HEK293 (cell line): ENCODE results near the gene PRKCE.

ENCODE experiments used
- CTCF ChIP-seq: fragments of 450-650 bp; formaldehyde crosslinking; IDR thresholded peaks from 2 replicates; pipeline ENCODE4 v1.5.1; 2016; ENCODE audit warnings: missing biosample characterization, missing genetic modification characterization
- MZF1 ChIP-seq: fragments of 450-650 bp; formaldehyde crosslinking; IDR thresholded peaks from 2 replicates; pipeline ENCODE4 v1.5.1; 2017; ENCODE audit warnings: missing biosample characterization, missing genetic modification characterization, borderline replicate concordance
- PBX3 ChIP-seq: sonication (generic); formaldehyde crosslinking; IDR thresholded peaks from 2 replicates; pipeline ENCODE4 v1.8.1; 2022; ENCODE audit warnings: mild to moderate bottlenecking, moderate library complexity, missing genetic modification reagents
- PRDM4 ChIP-seq: fragments of 450-650 bp; formaldehyde crosslinking; IDR thresholded peaks from 2 replicates; pipeline ENCODE4 v1.5.1; 2017; ENCODE audit warnings: missing biosample characterization, missing genetic modification characterization
- ZBTB20 ChIP-seq: fragments of 450-650 bp; formaldehyde crosslinking; IDR thresholded peaks from 2 replicates; pipeline ENCODE4 v1.5.1; 2016; ENCODE audit warnings: missing biosample characterization, missing genetic modification characterization
- ZNF24 ChIP-seq: fragments of 450-650 bp; formaldehyde crosslinking; IDR thresholded peaks from 2 replicates; pipeline ENCODE4 v1.5.1; 2016; ENCODE audit warnings: missing biosample characterization, missing genetic modification characterization
- ZNF398 ChIP-seq: fragments of 450-650 bp; formaldehyde crosslinking; IDR thresholded peaks from 2 replicates; pipeline ENCODE4 v1.5.1; 2017; ENCODE audit warnings: missing biosample characterization, missing genetic modification characterization
- ZNF513 ChIP-seq: fragments of 450-650 bp; IDR thresholded peaks from 2 replicates; pipeline ENCODE4 v1.5.1; 2018; ENCODE audit warnings: missing biosample characterization, missing genetic modification characterization
- ZNF704 ChIP-seq: fragments of 450-650 bp; formaldehyde crosslinking; IDR thresholded peaks from 2 replicates; pipeline ENCODE4 v1.5.1; 2016; ENCODE audit warnings: missing biosample characterization, missing genetic modification characterization
- ZNF768 ChIP-seq: fragments of 450-650 bp; formaldehyde crosslinking; IDR thresholded peaks from 2 replicates; pipeline ENCODE4 v1.5.1; 2018; ENCODE audit warnings: missing biosample characterization, mild to moderate bottlenecking, missing genetic modification characterization
- ZNF837 ChIP-seq: fragments of 450-650 bp; formaldehyde crosslinking; IDR thresholded peaks from 2 replicates; pipeline ENCODE4 v1.5.1; 2016; ENCODE audit warnings: missing biosample characterization, missing genetic modification characterization

GRCh38 chr2:45867349-45867748, 215.9 kb downstream of the PRKCE start:
- no peak for TF ChIP-seq CTCF (tag by site-specific recombination)
- TF ChIP-seq ZNF768 (tag by site-specific recombination) = no peak
- no peak for TF ChIP-seq ZNF837 (tag by site-specific recombination)
- no peak for TF ChIP-seq PRDM4 (tag by site-specific recombination)
- no peak for TF ChIP-seq PBX3 (CRISPR knock-in tag)
- no peak for TF ChIP-seq ZNF398 (tag by site-specific recombination)
- TF ChIP-seq ZNF24 (tag by site-specific recombination) = no peak
- TF ChIP-seq ZNF513 (tag by site-specific recombination) = no peak
- no peak for TF ChIP-seq ZBTB20 (tag by site-specific recombination)
- TF ChIP-seq MZF1 (tag by site-specific recombination) = no peak
- no peak for TF ChIP-seq ZNF704 (tag by site-specific recombination)
